Measurements from ENCODE around the gene PDZD2.

GRCh38 chr5:31598640-31599611, 40.0 kb upstream of the PDZD2 start:
- TF ChIP-seq CTCF (IDR thresholded peaks at IDR 0.05) (no peak), POLR2A (IDR thresholded peaks at IDR 0.05) (no peak), POLR2AphosphoS5 (IDR thresholded peaks at IDR 0.05) (no peak)

All from sigmoid colon (tissue), 4 donors.